Heart left ventricle (tissue), 13 donors: ENCODE measurements around the gene ZBTB46.

Experiments used
- CTCF ChIP-seq, 12 donors: fragments of 200-600 bp; sonication (generic) in 4 of 12; IDR thresholded peaks; one replicate each; pipeline versions ENCODE4 v1.5.0 to v1.8.0; 2018 to 2022; ENCODE audit warnings: antibody characterized with exemption in 12 of 12, mild to moderate bottlenecking in 5 of 12
- POLR2A ChIP-seq, 2 donors: fragments of 450-650 bp; IDR thresholded peaks; one replicate each; pipeline ENCODE4 v1.6.1; 2017; ENCODE audit warnings: antibody characterized with exemption in 2 of 2, mild to moderate bottlenecking in 2 of 2, moderate library complexity in 2 of 2
- donor health status: ischemic (EF 13 %, LVEDD 7.1; RV severe dilation, severe dysfunction).
- donor health status: DM: no; HTN: yes; CAD: no.
- donor health status: DM: no; HTN: no; CAD: no.
- donor health status: ischemic (EF 25% LVEDD 6.9; RV normal size, moderate dysfunction).
- donor health status: ischemic (EF 25% LVEDD 5.7; RV mildly dilated, moderate dysfunction).
- donor health status: ischemic (EF 35%, LVEDD 5.7; RV mildly dilated, moderate dysfunction).
- donor health status: nonischemic (EF 11% LVEDD 7.7; RV severe dilation, severe dysfunction).
- donor health status: DM: yes; HTN: yes; CAD: no.
- donor health status: PGD.
- donor health status: ischemic (EF 29% LVEDD 5.4; RV normal size, mild dysfunction).
- donor health status: nonischemic (EF 23%, LVEDD 6.1; RV moderate dilation, normal function).

- TF ChIP-seq POLR2A (IDR thresholded peaks at IDR 0.05), result no peak
- TF ChIP-seq CTCF (IDR thresholded peaks at IDR 0.05), result no peak
Observed at GRCh38 chr20:63733117-63733516, 97.9 kb downstream of the ZBTB46 start.
